Epithelial cell of alveolus of lung (primary cell): ENCODE results near the gene B4GALNT1. TPM values are rescaled to one million over a fixed set of nuclear protein-coding genes. Genes with fewer than 3 reads are reported as not detected.

Experiments used
- total RNA-seq: library from RNA; depleted of rRNA; stranded (reverse); fragments of >200 nt; gene quantifications from 2 replicates; pipeline ENCODE4 v1.2.1, GENCODE V29; 2015

The B4GALNT1 gene
- total RNA-seq: 0.08 and 7.6 TPM in 2 replicates

GRCh38 chr12:57632958-57633840 lies at the start of gene B4GALNT1:
Gene B4GALNT1, minus strand, starts transcription at chr12:57633201. Its CDS starts 1,069 bp downstream, at chr12:57632132.

DNA sequence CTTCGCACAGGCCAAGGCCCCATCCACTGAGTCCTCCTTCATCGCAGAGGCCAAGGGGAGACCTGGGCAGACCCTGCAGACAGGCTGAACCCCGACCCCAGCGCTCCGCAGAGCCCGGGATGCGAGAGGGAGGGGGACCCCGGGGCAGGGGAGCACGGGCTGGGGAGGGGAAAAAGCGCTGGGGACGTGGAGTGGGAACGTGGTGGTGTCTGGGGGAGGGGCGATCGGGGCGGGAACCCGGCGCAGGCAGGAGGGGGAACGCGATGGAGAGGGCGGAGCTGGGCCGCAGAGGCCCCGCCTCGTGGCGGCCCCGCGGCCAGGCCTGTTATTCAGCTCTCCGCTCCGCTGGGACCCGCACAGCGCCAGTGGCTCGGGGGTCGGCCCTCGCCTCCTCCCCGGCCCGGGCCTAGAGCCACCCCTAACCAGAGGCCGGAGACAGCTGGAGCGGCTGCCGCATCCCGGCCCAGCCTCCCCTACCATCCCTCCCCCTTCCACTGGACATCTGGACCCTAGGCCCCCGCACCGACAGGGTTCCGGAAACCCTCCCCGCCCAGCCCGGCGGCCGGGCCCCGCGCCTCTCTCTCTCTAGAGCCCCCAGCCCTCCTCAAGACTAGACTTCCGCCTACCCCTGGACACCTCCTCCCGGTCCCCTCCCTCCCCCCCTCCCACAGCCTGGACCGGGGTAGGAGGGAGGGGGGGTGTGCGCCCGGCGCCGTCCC lies 21.7 kb downstream of the B4GALNT1 start, which contains the start of gene ARHGEF25:
Gene ARHGEF25, plus strand, starts transcription at position 328 of the 719 bp plus-strand sequence. CDS start 460 bp downstream, outside the sequence.

DNA sequence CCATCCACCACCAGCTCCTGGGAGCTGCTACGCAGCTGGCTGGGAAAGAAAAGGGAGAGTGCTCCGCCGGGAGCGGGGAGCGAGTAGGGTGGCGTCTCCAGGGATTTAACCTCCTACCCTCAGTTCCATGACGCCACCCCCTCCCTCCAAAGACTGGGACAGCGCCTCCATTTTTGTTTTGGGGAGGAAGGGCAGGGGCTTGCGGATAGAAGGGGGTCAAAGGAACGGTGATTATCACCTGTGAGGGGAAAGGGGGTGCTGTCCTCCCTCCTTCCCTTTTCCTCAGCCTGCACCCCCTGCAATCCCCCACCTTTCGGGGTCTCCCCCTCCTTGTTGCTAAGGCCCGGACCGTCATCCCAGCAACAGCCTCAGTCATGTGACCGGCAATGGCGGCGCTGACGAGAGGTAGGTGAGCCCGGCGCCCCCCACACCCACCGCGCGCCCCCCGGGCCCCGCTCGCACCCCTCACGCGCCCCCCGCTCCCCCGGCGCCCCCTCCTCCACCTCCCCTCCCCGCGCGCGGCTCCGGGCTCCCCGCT lies 28.5 kb downstream of the B4GALNT1 start, which contains the start of gene DTX3:
Gene DTX3, plus strand, starts transcription at position 371 of the 538 bp plus-strand sequence. CDS start 1,694 bp downstream, outside the sequence.

GRCh38 chr12:57590864-57591781 lies 41.9 kb downstream of the B4GALNT1 start, which contains the start of gene PIP4K2C:
Gene PIP4K2C, plus strand, starts transcription at chr12:57591192. Its CDS starts 98 bp downstream, at chr12:57591290.

Other genes starting within 250 kb of the B4GALNT1 start
- 20.2 and 33.9 TPM in 2 replicates for gene R3HDM2, start 202.2 kb downstream of the B4GALNT1 start, total RNA-seq
- not detected in 2 replicates for gene INHBC, start 198.4 kb downstream of the B4GALNT1 start, total RNA-seq
- 0.24 and 12.4 TPM in 2 replicates for gene INHBE, start 177.9 kb downstream of the B4GALNT1 start, total RNA-seq
- 2.7 and 4.9 TPM in 2 replicates for gene GLI1, start 173.4 kb downstream of the B4GALNT1 start, total RNA-seq
- 0.26 and 2.2 TPM in 2 replicates for gene ARHGAP9, start 153.3 kb downstream of the B4GALNT1 start, total RNA-seq
- gene MARS1, start 145.1 kb downstream of the B4GALNT1 start, total RNA-seq: 64.7 and 148 TPM in 2 replicates
- 9.1 and 17.7 TPM in 2 replicates for gene DDIT3, start 112.7 kb downstream of the B4GALNT1 start, total RNA-seq
- gene MBD6, start 110.4 kb downstream of the B4GALNT1 start, total RNA-seq: 7.5 and 13.1 TPM in 2 replicates
- 177 and 194 TPM in 2 replicates for gene DCTN2, start 86.0 kb downstream of the B4GALNT1 start, total RNA-seq
- gene KIF5A, start 83.2 kb downstream of the B4GALNT1 start, total RNA-seq: 0.72 and 0.91 TPM in 2 replicates
- 11.4 and 18.5 TPM in 2 replicates for gene PIP4K2C, start 42.0 kb downstream of the B4GALNT1 start, total RNA-seq
- gene DTX3, start 28.4 kb downstream of the B4GALNT1 start, total RNA-seq: 21.2 and 22.9 TPM in 2 replicates
- gene ARHGEF25, start 21.8 kb downstream of the B4GALNT1 start, total RNA-seq: 13.8 and 22.4 TPM in 2 replicates
- 175 and 282 TPM in 2 replicates for gene OS9, start 60.9 kb upstream of the B4GALNT1 start, total RNA-seq
- 0.26 and 0.48 TPM in 2 replicates for gene AGAP2, start 105.5 kb upstream of the B4GALNT1 start, total RNA-seq
- 59.1 and 107 TPM in 2 replicates for gene TSPAN31, start 111.8 kb upstream of the B4GALNT1 start, total RNA-seq
- gene CDK4, start 119.1 kb upstream of the B4GALNT1 start, total RNA-seq: 141 and 233 TPM in 2 replicates
- gene MARCHF9, start 121.9 kb upstream of the B4GALNT1 start, total RNA-seq: 1.4 and 10.7 TPM in 2 replicates
- 0.26 and 0.32 TPM in 2 replicates for gene CYP27B1, start 133.9 kb upstream of the B4GALNT1 start, total RNA-seq
- gene METTL1, start 138.9 kb upstream of the B4GALNT1 start, total RNA-seq: 3.6 and 15.4 TPM in 2 replicates
- 7.4 and 14.5 TPM in 2 replicates for gene EEF1AKMT3, start 139.4 kb upstream of the B4GALNT1 start, total RNA-seq
- 22.7 and 28.4 TPM in 2 replicates for gene TSFM, start 149.6 kb upstream of the B4GALNT1 start, total RNA-seq
- 0.65 and 5.7 TPM in 2 replicates for gene AVIL, start 185.5 kb upstream of the B4GALNT1 start, total RNA-seq
- 106 and 189 TPM in 2 replicates for gene CTDSP2, start 213.5 kb upstream of the B4GALNT1 start, total RNA-seq